DMS53 treated with DMSO at 0.1 percent for 48 hours (cell line): Measurements from ENCODE around the gene STMN3.
"Not testable (repeated sequence)": the region's sequence is repeated elsewhere in the genome, so short reads cannot be mapped to it uniquely, and the experiment has no call there.

Experiments
- DNase-seq: peaks from one replicate; lab custom pipeline; 2025; ENCODE audit not compliant: unreplicated experiment; lab: John Stamatoyannopoulos, UW

The STMN3 gene

DNA sequence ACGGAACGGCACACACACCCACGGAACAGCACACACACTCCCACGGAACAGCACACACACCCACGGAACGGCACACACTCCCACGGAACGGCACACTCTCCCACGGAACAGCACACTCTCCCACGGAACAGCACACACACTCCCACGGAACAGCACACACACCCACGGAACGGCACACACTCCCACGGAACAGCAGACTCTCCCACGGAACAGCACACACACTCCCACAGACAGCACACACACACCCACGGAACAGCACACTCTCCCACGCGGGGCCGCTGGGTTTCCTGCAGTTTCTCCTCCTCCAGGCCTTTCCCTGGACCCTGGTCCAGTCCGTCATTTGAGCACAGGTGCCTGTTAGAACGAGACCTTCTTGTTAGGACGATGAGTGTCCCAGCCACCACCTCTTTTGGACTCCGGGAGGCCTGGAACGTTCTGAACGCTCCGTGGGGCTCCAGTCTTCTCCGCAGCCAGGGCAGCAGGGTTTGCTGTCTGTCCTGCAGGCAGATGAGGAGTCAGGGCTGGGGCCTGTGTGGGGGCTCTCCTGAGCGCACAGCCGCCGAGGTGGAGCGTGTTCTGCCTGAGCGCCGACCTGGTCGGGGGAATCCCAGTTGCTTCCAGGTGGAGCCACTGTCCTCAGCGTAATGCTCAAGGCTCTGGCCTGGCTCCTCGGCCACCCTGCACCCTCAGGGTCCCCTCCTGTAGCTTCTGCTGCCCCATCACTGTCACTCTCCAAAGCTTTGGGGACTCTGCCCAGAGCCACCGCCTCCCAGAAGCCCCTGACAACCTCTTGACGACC is 25.6 kb upstream of the STMN3 start:
- no peak for DNase-seq

DNA sequence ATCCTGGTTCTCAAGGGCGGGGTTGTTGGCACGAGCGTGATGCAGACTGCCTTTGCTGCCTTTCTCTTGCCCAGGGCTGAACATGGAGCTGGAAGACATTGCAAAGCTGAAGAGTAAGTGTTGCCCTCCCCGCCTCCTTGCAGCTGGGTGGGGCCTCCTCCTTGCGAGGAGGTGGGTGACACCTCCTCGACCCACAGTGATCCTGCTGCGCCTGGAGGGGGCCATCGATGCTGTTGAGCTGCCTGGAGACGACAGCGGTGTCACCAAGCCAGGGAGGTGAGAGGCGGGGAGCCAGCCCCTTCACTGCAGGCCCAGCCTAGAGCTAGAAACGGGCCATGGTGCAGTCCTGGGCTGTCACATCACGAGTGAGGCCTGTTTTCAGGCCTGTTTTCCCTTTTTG is 24.8 kb upstream of the STMN3 start:
- no peak for DNase-seq

DNA sequence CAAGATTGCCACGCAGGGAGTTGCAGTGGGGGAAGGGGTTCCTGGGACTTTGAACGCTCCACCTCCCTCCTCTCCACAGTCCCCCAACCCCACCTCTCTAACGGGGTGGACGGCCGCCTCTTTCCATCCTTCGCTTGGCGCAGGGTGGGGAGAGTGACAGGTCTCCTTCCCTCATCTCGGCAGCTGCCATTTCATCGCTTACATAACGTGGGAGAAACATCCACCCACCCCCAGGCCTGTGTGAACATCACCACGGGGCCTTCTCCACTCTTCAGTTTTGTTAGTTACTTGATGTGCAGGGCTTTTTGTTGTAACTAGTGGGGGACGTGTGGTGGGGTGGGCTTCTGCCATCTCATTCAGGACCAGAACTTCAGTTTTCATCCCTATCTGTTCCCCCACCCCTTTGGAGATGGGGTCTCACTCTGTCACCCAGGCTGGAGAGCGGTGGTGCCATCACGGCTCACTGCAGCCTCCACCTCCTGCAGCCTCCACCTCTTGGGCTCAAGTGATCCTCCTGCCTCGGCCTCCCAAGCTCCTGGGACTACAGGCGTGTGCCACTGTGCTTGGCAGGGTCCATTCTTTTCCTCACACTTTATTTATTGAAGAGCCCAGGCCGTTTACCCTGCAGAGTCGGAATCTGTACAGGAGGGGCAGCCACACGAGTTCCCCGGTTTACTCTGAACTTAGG is 22.6 kb upstream of the STMN3 start:
- DNase-seq = no peak

DNA sequence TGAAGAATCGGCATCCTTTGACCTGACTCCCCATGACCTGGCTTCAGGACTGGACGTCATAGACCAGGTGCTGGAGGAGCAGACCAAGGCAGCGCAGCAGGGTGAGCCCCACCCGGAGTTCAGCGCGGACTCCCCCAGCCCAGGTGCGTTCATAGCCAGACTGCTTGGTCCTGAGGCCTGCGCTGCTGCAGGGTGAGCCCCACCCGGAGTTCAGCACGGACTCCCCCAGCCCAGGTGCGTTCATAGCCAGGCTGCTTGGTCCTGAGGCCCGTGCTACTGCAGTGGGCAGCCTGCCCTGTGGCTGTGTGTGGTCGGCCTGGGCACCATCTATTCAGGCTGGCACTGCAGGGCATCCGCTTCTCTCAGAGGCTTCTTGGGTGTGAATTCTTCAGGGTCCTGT is 20.7 kb upstream of the STMN3 start:
- DNase-seq = no peak

DNA sequence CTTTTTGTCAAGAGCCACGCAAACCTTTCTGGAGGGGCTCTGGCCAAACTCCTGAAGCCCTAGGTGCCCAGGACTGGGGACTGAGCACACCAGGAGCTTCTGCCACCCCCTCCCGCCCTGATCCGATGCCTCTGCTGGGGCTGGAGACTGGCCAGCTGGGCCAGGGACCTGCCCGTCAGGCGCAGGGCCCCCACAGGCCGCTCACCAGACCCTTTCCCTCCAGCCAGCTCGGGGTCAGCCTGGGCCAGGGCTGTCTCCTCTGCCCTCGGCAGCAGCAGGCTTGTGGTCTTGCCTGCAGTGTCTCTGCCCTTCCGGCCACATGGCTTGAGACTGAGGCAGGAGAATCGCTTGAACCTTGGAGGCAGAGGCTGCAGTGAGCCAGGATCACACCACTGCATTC is 19.4 kb upstream of the STMN3 start:
- no peak for DNase-seq

DNA sequence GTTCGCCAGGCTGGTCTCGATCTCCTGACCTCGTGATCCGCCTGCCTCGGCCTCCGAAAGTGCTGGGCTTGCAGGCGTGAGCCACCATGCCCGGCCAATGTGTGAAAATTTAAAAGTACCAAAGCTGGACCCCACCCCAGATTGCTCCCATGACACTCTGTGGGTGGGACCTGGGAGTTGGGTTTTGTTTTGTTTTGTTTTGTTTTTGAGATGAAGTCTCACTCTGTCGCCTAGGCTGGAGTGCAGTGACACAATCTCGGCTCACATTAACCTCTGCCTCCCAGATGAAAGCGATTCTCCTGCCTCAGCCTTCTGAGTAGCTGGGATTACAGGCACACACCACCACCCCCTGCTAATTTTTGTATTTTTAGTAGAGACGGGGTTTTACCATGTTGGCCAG is 18.5 kb upstream of the STMN3 start:
- DNase-seq = not testable (repeated sequence)

DNA sequence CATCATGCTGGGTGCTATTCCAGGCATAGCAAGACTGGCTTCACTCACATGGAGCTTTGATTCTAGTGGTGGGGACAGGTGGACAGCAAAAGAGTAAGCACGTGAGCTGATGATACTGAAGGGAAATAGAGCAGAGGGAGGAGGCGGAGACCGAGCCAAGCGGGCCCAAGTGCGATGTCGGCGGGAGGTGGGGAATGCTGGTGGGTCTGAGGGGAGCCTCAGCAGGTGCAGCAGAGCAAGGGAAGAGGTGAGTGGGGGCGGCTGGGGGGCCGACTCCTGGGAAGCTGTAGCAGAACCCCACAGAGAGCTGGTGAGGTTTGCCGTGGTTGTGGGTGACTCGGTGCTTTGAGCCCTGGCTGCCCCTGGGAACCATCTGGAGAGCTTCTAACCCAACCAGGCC is 15.1 kb upstream of the STMN3 start:
- DNase-seq = no peak

DNA sequence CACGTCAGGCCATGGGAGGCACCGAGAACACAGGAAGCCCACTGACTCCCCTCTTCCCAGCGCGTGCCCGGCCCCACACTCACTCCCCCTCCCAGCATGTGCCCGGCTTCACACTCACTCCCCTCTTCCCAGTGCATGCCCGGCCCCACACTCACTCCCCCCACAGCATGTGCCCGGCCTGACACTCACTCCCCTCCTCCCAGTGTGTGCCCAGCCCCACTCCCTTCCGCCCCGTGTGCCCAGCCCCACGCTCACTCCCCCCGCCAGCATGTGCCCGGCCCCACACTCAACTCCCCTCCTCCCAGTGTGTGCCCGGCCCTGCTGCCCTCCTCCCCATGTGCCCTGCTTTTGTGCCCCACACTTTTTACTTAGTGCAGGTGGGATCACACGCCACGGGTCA is 14.6 kb upstream of the STMN3 start:
- no peak for DNase-seq

DNA sequence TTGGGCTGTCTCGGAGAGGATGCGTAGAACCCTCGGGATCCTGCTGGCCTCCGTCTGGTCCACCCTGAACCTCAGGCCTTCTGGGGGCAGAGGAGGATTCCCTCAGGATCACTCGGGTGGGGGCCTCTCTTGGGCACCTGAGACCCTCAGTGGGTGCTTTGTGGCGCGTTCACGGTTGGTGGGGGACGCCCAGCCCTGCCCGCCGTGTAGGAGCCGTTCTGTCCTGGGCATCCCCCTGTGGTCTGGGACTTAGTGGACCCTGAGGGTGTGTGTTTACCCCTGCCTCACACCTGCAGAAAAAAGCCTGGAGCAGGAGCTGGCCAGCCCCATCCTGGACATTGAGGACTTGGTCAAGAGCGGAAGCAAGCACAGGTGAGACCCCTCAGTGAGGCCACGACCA is 12.5 kb upstream of the STMN3 start:
- DNase-seq = no peak

DNA sequence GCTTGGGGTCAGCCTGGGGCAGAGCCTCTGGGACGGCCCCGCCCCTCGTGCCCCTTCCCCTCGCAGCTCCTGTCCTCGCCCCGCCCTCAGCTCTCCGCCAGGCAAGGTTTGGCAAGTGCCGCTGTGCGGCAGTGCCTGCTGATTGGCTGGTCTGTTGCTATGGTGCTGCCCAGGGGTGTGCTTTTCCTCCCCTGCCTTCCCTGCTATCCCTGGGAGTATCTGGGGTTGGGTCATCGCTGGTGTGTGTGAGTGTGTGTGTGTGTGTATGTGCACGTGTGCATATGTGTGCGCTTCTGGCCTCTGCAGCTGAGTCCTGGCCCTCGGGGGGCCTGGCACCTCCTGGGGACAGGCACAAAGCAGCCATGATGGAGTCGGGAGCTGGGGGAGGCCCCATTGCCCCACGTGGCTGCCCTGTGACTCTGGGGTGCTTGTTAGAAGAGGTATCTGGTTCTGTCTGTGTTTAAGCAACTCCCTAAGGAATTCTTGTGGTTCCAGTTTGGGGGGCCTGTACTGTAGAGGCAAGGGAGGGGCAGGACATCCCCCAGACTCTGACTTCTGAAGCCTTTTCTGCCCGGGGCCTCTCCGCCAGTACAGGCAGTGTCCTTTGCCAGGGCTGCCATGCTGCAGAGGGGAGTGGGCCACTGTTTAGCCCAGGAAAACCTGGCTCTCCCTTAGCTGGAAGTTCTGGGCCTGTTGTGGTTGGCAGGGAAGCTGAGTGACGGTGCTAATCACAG is 11.8 kb upstream of the STMN3 start:
- no peak for DNase-seq

DNA sequence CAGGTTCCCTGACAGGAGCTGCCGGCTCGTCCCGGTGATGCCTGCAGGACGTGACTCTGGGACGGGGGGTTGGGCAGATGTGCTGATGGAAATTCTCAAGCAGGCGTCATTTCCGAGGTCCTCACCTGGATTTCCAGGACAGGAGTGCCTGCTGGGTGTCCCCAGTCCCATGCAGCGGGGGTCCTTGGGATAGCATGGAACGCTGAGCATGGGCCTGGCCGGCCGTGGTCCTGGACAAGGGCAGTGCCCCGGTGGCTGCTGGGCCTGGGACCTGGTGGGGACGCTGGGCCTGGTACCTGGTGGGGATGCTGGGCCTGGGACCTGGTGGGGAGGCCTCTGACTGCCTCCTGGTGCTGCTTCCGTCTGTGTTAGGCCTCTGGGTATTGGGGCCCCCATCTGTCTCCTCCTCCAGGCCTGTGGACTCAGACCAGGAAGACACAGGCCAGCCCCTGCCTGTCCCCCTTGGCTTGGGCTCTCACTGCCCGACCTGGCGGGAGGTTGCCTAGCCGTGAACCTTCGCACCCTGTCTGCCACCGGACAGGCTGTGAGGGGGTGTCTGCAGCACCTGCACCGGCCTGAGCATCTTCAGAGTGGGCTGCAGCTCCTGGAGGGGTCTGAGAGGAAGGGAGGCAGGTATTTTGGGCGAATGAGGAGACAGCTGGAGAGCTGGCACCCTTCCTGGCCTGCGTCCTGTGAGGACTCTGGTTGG is 11.1 kb upstream of the STMN3 start:
- no peak for DNase-seq

DNA sequence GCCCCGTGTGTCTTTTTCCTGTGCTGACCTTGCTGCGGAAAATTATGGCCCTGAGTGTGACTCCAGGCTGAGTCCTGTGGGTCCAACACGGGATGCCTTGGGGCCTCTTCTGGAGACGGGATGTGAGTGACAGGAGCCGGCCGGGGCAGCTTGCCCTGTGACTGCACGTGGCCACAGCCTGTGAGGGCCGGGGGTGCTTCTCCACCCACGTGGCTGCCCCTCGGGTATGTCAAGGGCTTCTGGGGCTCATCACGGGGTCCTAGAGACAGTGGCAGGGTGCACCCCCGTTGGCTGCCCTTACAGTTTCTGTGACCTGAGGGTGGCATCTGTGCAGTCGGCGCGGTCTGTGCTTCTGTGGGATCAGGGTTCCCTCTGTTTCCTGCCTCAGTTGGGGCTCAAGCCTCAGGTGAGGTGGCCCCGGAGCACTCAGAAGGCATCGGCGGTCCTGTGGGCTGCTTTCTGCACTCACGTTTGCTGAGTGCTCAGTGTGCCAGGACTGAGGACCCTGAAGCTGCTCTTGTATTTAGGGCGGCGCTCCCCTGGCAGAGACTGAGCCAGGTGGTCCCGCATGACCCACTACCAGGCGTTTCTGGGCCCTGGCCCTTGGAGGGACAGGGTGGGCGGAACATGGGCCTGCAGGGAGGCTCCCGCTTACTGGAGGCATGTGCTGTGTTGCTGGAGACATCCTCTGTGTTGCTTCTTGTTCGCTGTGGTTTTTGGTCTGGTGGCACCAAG is 10.3 kb upstream of the STMN3 start:
- no peak for DNase-seq

DNA sequence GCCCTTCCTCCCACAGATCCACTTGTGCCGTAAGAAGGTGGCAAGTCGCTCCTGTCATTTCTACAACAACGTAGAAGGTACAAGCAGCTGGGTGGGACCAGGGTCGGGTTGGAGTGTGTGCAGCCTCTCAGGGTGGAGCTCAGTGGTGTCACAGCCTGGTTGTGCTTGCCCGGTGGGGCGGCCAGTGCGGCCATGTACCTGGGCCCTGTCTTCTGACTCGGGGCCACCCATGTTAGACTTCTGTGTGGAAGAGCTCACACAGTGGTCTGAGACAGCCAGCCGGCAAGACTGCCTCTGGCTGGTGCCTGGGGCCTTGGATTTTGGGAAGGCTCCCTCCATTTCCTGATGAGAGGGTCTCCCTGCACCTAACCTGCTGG is 9.6 kb upstream of the STMN3 start:
- DNase-seq = no peak

DNA sequence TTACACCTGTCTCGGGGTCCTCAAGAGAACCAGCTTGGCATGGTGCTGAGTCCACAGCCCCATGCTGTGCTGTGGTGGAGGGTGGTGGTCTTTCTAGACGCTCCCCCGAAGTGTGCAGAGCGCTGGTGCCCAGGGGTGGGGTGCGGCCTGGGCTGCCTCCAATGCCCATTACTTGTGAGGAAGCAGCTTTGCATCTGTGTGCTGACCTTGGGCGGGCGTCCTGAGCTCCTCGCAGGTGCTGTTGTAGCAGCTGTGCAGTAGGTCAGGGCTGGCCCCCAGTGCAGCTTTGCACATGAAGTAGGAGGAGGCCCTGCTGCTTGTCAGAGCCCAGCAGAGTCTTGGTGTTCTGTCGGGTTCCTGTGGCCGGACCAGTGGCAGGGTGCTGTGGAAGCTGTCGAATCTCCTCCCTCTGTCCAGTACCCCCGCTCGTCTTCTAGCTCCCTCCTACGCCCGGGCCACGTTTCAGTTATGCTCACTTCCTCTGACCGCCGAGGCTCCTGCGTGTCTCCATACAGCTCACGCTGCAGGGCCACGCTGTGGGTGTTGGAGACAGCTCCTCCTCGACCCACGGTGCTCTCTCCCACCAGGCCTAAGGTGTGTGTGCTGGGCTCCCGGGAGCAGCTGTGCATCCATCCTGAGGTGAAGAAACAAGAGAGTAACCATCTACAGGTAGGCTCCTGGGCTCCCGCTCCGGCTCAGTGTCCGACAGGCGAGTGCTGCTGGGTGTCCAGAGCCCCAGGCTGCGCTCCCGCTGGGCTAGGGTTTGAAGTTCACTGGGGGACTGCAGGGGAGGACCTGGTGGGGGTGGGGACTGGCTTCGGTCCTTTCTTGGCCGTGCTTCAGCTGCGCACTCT is 9.0 kb upstream of the STMN3 start:
- no peak for DNase-seq

DNA sequence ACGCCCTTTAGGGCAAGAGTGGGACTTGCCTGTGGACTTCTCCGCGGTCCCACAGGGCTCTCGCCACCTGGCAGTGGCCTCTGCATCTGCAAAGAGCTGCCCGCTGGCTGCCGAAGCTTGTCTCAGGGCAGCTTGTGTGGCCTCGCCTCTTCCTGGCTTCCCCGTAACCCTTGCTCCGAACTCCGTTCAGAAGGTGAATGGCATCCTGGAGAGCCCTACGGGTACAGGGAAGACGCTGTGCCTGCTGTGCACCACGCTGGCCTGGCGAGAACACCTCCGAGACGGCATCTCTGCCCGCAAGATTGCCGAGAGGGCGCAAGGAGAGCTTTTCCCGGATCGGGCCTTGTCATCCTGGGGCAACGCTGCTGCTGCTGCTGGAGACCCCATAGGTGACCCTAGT is 7.9 kb upstream of the STMN3 start:
- DNase-seq = no peak

DNA sequence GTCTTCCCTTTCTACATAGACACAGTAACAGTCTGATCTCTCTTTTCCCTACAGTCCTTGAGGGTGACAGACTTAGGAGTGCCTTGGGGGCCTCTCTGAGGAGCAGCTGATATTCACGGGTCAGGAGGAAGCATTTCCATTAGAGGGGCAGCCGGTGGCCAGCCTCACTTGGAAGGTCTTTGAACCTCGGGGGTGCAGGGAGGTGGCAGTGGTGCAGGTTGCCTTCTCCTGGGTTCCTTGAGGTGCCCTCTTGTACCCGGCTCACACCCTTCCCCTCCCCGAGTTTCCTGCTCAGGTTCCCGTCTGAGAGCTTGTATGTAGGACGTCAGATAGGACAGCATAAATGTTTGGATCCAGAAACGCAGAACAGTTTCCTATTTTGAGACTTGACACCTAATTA is 7.4 kb upstream of the STMN3 start:
- no peak for DNase-seq

DNA sequence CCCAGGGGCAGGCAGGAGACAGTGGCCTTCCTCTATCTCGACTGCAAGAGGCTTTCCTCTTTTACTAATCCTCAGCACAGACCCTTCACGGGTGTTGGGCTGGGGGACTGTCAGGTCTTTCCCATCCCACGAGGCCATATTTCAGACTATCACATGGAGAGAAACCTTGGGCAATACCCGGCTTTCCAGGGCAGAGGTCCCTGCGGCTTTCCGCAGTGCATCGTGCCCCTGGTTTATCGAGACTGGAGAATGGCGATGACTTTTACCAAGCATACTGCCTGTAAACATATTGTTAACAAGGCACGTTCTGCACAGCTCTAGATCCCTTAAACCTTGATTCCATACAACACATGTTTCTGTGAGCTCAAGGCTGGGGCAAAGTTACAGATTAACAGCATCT is 7.0 kb upstream of the STMN3 start:
- not testable (repeated sequence) for DNase-seq

DNA sequence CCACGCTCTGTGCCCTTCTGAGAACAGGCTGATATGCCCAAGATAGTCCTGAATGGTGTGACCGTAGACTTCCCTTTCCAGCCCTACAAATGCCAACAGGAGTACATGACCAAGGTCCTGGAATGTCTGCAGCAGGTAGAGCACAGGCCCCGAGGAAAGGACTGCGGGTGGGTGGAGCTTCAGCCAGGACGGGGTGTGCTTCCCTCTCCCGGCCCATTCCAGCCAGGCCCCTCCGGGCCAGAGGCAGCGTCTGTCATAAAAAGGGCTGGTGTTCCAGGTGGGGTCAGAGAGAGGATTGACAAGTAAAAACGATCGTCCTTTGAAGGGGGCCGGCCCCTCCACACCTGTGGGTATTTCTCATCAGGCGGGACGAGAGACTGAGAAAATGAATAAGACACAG is 6.1 kb upstream of the STMN3 start:
- no peak for DNase-seq

DNA sequence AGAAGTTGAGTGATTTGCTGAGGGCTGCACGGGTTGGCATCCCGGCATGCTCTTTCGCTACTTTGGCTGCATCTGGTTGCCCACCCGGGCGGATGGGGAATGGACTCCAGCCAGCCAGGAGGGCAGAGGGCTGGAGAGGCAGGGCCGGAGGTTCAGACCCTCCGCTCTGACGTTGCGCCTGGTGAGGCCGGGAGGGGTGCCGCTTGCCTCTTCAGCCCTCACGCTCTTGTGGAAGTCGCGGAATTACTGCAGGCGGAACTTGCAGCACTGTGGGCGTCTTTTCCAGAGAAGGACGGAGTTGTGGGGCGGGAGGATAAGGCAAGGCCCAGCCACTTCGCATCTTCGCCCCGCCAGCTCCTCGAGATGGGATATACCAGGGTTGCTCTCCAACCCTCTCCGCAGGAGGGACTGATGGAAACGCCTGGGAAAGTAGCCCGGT is 5.5 kb upstream of the STMN3 start:
- no peak for DNase-seq
